Measurements from ENCODE around the gene ZMYM3.
"Not testable (repeated sequence)": the region's sequence is repeated elsewhere in the genome, so short reads cannot be mapped to it uniquely, and the experiment has no call there.

ZMYM3 gene

GRCh38 chrX:71269801-71270395, 16.0 kb upstream of the ZMYM3 start:
- no peak for TF ChIP-seq ZNF274 (IDR thresholded peaks at IDR 0.05; ENCODE audit: low read depth, low read length)
- H3K4me3 ChIP-seq (ENCODE audit: low read length), result no peak overlapping the region

DNA sequence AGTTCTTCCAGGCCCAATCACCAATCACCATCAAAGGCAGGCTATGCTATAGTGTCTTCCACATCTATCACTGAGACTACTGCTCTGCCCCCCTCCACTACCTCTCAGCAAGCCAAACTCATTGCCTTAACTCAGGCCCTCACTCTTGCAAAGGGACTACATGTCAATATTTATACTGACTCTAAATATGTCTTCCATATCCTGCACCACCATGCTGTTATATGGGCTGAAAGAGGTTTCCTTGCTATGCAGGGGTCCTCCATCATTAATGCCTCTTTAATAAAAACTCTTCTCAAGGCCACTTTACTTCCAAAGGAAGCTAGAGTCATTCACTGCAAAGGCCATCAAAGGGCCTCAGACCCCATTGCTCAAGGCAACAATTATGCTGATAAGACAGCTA, 14.7 kb upstream of the ZMYM3 start:
- not testable (repeated sequence) for H3K4me3 ChIP-seq (ENCODE audit: low read length)

- TF ChIP-seq ZNF274 (IDR thresholded peaks at IDR 0.05; ENCODE audit: low read depth, low read length), result no peak
- no peak overlapping the region for H3K4me3 ChIP-seq (ENCODE audit: low read length)
Observed at GRCh38 chrX:71256856-71257255, 2.9 kb upstream of the ZMYM3 start.

DNA sequence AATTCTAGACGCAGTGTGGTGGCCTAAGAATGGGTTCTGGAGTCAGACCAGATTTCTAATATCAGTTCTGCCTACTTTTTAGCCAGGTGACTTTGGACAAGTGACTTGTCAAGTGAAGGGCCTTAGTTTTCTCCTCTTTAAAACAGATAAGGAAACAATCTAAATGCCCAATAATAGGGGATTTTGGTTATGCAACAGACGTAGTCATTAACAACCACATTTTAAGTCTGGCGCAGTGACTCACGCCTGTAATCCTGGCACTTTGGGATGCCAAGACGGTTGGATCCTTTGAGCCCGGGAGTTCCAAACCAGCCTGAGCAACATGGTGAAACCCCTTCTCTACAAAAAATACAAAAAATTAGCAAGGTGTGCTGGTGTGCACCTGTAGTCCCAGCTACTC, 2.1 kb upstream of the ZMYM3 start:
- TF ChIP-seq ZNF274 (IDR thresholded peaks at IDR 0.05; ENCODE audit: low read depth, low read length), result no peak
- H3K4me3 ChIP-seq (ENCODE audit: low read length), result no peak overlapping the region

- no peak for TF ChIP-seq ZNF274 (IDR thresholded peaks at IDR 0.05; ENCODE audit: low read depth, low read length)
- H3K4me3 ChIP-seq (ENCODE audit: low read length), result peak overlapping the region; percentile 84
Observed at GRCh38 chrX:71253253-71254091, 468 bp downstream of the ZMYM3 start.

DNA sequence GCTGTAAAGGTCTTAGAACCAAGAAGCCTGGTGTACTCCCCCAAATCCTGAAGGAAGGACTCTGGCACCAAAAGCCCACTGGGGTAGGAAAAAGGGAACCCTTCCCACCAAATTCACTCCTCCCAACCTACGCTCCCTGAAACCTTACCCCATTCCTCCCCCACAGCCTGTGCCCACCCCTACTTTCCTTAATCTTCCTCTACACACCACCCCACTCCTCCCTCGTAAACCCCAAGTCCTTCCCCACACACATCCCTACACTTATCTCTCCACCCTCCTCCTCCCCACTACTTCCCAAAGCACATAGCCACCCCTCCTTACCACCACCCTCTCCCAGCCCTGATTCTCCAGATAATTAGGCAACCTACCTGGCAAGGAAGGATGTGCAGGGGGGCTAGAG, 1.7 kb downstream of the ZMYM3 start:
- peak overlapping the region; percentile 84; the same call in 1 of the 2 replicates for H3K4me3 ChIP-seq (ENCODE audit: low read length)

GRCh38 chrX:71251466-71251973, 2.4 kb downstream of the ZMYM3 start:
- no peak overlapping the region; the same call in 1 of the 2 replicates for H3K4me3 ChIP-seq (ENCODE audit: low read length)
- no peak for TF ChIP-seq ZNF274 (IDR thresholded peaks at IDR 0.05; ENCODE audit: low read depth, low read length)

More for the DNA sequence above, 1.7 kb downstream of the ZMYM3 start:
- no peak for TF ChIP-seq ZNF274 (IDR thresholded peaks at IDR 0.05; ENCODE audit: low read depth, low read length)

- no peak for TF ChIP-seq ZNF274 (IDR thresholded peaks at IDR 0.05; ENCODE audit: low read depth, low read length)
- H3K4me3 ChIP-seq (ENCODE audit: low read length), result no peak overlapping the region
Observed at GRCh38 chrX:71250841-71251240, 3.1 kb downstream of the ZMYM3 start.

GRCh38 chrX:71245159-71245558, 8.8 kb downstream of the ZMYM3 start:
- TF ChIP-seq ZNF274 (IDR thresholded peaks at IDR 0.05; ENCODE audit: low read depth, low read length), result no peak
- no peak overlapping the region for H3K4me3 ChIP-seq (ENCODE audit: low read length)

DNA sequence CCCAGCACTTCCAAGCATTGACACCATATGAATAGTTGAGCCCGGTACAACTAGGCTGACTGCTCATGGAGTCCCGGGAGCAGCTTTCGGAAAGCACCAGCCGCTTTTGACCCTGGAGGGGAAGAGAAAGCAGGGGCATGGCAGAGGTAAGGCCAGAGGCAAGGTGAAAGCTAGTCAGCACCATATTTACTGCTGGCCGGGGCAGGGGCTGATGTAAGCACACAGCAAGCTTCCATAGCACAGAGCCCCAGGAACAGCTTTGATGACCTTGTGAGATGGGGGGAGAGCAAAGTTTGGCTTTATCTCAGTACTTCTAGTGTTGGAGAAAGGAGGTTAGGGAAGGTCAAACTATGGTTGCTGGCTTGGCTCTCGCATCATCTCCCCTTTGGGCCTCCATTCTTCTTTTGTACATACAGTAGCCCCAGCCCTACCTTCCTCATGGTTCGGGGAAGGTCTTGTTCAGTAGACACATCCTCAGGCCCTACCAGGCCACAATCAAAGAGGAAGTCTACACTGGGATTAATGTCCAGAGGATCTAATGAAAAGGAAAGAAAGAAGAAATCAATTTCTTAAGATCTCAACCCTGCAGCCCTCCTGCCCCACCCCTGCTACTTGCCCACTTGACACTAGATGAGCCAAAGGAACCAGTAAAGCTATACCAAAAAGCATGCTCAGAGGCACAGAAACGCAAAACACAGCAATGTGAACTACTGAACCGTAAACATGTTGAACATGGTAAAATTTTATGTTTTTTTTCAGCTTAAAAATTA, 9.4 kb downstream of the ZMYM3 start:
- TF ChIP-seq ZNF274 (IDR thresholded peaks at IDR 0.05; ENCODE audit: low read depth, low read length), result no peak
- no peak overlapping the region for H3K4me3 ChIP-seq (ENCODE audit: low read length)

- no peak overlapping the region for H3K4me3 ChIP-seq (ENCODE audit: low read length)
- no peak for TF ChIP-seq ZNF274 (IDR thresholded peaks at IDR 0.05; ENCODE audit: low read depth, low read length)
Observed at GRCh38 chrX:71241301-71241700, 12.6 kb downstream of the ZMYM3 start.

GRCh38 chrX:71239781-71240180, 14.2 kb downstream of the ZMYM3 start:
- H3K4me3 ChIP-seq (ENCODE audit: low read length), result no peak overlapping the region
- TF ChIP-seq ZNF274 (IDR thresholded peaks at IDR 0.05; ENCODE audit: low read depth, low read length), result no peak

DNA sequence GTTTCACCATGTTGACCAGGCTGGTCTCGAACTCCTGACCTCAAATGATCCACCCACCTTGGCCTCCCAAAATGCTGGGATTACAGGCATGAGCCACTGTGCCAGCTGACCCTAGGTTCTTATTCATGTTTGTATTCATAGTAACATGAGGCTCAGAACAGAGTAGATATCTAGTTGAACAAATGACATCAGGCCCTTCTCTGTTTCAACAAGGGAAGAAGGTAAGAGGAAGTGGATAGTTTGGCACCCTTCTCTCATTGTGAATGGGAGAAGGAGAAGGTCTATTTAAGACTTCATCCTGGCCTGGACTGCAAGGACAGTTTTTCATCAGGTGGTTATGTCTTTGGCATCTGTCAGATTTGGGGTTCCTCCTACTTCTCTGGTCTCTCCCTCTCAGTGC, 17.1 kb downstream of the ZMYM3 start:
- TF ChIP-seq ZNF274 (IDR thresholded peaks at IDR 0.05; ENCODE audit: low read depth, low read length), result no peak
- no peak overlapping the region for H3K4me3 ChIP-seq (ENCODE audit: low read length)

DNA sequence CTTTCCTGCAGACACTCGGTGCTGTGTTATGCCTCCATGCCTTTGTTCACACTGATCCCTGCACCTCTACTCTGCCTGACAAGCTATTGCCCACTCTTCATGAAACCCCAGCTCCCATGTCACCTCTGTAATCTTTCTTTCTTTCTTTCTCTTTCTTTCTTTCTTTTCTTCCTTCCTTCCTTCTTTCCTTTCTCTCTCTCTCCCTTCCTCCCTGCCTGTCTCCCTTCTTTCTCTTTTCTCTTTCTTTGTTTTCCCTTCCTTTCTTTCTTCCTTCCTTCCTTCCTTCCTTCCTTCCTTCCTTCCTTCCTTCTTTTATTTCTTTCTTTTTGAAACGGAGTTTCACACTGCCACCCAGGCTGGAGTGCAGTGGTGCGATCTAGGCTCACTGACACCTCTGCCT, 18.5 kb downstream of the ZMYM3 start:
- no peak overlapping the region for H3K4me3 ChIP-seq (ENCODE audit: low read length)

More for the DNA sequence above, 18.5 kb downstream of the ZMYM3 start:
- no peak for TF ChIP-seq ZNF274 (IDR thresholded peaks at IDR 0.05; ENCODE audit: low read depth, low read length)

All from GM08714 (cell line).